OCI-LY1 (cell line): ENCODE data around the gene SEL1L2.

Experiments used
- H2AFZ ChIP-seq: fragments of 200-600 bp; sonication (generic), shearing (Covaris generic); 2 replicates; pipeline ENCODE4 v1.6.0; 2014; ENCODE audit warnings: antibody characterized with exemption, mild to moderate bottlenecking, low read length
- H3F3A ChIP-seq: fragments of 200-600 bp; sonication (generic), shearing (Covaris generic); 2 replicates; pipeline ENCODE4 v1.6.0; 2014; ENCODE audit warnings: mild to moderate bottlenecking, antibody characterized with exemption, low read length, moderate library complexity; ENCODE audit not compliant: insufficient read depth
- H3K27ac ChIP-seq: fragments of 200-600 bp; sonication (generic); 2 replicates; pipeline ENCODE4 v1.5.1; 2014; ENCODE audit warnings: low read length, mixed run types, mild to moderate bottlenecking, low read depth; ENCODE audit not compliant: poor library complexity, severe bottlenecking
- H3K27me3 ChIP-seq: fragments of 200-600 bp; sonication (generic); 2 replicates; pipeline ENCODE4 v1.6.0; 2014; ENCODE audit warnings: antibody characterized with exemption, mild to moderate bottlenecking, low read length, moderate library complexity; ENCODE audit not compliant: insufficient read depth
- H3K36me3 ChIP-seq: fragments of 200-600 bp; sonication (generic); 2 replicates; pipeline ENCODE4 v1.6.1; 2014; ENCODE audit warnings: mild to moderate bottlenecking, antibody characterized with exemption, low read length, moderate library complexity, mixed read lengths; ENCODE audit not compliant: insufficient read depth
- H3K4me1 ChIP-seq: fragments of 200-600 bp; sonication (generic); 2 replicates; pipeline ENCODE4 v1.5.1; 2014; ENCODE audit warnings: mild to moderate bottlenecking, low read length, moderate library complexity; ENCODE audit not compliant: insufficient read depth, severe bottlenecking
- H3K4me2 ChIP-seq: fragments of 200-600 bp; sonication (generic), shearing (Covaris generic); 2 replicates; pipeline ENCODE4 v1.6.1; 2014; ENCODE audit warnings: low read length
- H3K4me3 ChIP-seq: fragments of 200-600 bp; sonication (generic); 2 replicates; pipeline ENCODE4 v1.5.1; 2014; ENCODE audit warnings: low read length, low read depth, mild to moderate bottlenecking, mixed read lengths; ENCODE audit not compliant: poor library complexity, severe bottlenecking
- H3K79me2 ChIP-seq: fragments of 200-600 bp; shearing (Covaris generic); 2 replicates; pipeline ENCODE4 v1.6.1; 2016; ENCODE audit warnings: mixed run types, low read length, mixed read lengths; ENCODE audit not compliant: insufficient read depth
- H3K9ac ChIP-seq: fragments of 200-600 bp; sonication (generic), shearing (Covaris generic); 2 replicates; pipeline ENCODE4 v1.6.1; 2014; ENCODE audit warnings: mild to moderate bottlenecking, low read length, mixed read lengths
- H3K9me2 ChIP-seq: fragments of 200-600 bp; sonication (generic), shearing (Covaris generic); 2 replicates; pipeline ENCODE4 v1.6.1; 2014; ENCODE audit warnings: low read depth, mild to moderate bottlenecking, low read length, mixed read lengths
- H3K9me3 ChIP-seq: fragments of 200-600 bp; shearing (Covaris generic); 2 replicates; pipeline ENCODE4 v1.6.1; 2014; ENCODE audit warnings: low read length, mixed read lengths
- H4K20me1 ChIP-seq: fragments of 200-600 bp; sonication (generic), shearing (Covaris generic); 2 replicates; pipeline ENCODE4 v1.6.0; 2016; ENCODE audit warnings: mild to moderate bottlenecking, low read length; ENCODE audit not compliant: insufficient read depth
- CTCF ChIP-seq: fragments of 200-600 bp; sonication (generic), shearing (Covaris generic); IDR thresholded peaks from 2 replicates; pipeline ENCODE4 v1.5.1; 2017; ENCODE audit warnings: mild to moderate bottlenecking, antibody characterized with exemption, low read length, moderate library complexity, mixed read lengths
- EZH2 ChIP-seq: fragments of 200-600 bp; sonication (generic), shearing (Covaris generic); IDR thresholded peaks from 2 replicates; pipeline ENCODE4 v1.8.0; 2017; ENCODE audit warnings: borderline replicate concordance, mixed run types, mild to moderate bottlenecking, antibody characterized with exemption, low read length, moderate library complexity, mixed read lengths

Gene SEL1L2

GRCh38 chr20:13929836-13930235 is 60.6 kb downstream of the SEL1L2 start:
- no peaks in the 10 kb centered on the region for H3K9me3 ChIP-seq
- no peaks in the 10 kb centered on the region for H3K9me2 ChIP-seq
- no peaks in the 10 kb centered on the region for H3K79me2 ChIP-seq
- H3K27ac ChIP-seq, result no peak overlapping the region
- no peaks in the 10 kb centered on the region for H3F3A ChIP-seq
- H3K27me3 ChIP-seq, result no peaks in the 10 kb centered on the region
- H4K20me1 ChIP-seq, result no peaks in the 10 kb centered on the region
- H3K9ac ChIP-seq, result no peak overlapping the region
- H3K4me1 ChIP-seq, result no peaks in the 10 kb centered on the region
- H3K4me2 ChIP-seq, result no peak overlapping the region
- H3K4me3 ChIP-seq, result no peak overlapping the region
- H3K36me3 ChIP-seq, result no peaks in the 10 kb centered on the region
- TF ChIP-seq EZH2, result no peak
- TF ChIP-seq CTCF, result no peak
- no peak overlapping the region for H2AFZ ChIP-seq

- Histone ChIP-seq H3K36me3 (no peaks in the 10 kb centered on the region), H3K9me3 (no peaks in the 10 kb centered on the region), H3K9me2 (no peaks in the 10 kb centered on the region), H3F3A (no peaks in the 10 kb centered on the region), H3K79me2 (no peaks in the 10 kb centered on the region), H3K4me2 (no peak overlapping the region), H3K27me3 (no peaks in the 10 kb centered on the region), H3K27ac (no peak overlapping the region), H3K4me1 (no peaks in the 10 kb centered on the region), H3K4me3 (no peak overlapping the region), H2AFZ (no peak overlapping the region), H4K20me1 (no peaks in the 10 kb centered on the region), H3K9ac (no peak overlapping the region)
- TF ChIP-seq EZH2, result no peak
- no peak for TF ChIP-seq CTCF
Observed at GRCh38 chr20:13928901-13929300, 61.5 kb downstream of the SEL1L2 start.

- Histone ChIP-seq H3K27ac (no peak overlapping the region), H4K20me1 (no peaks in the 10 kb centered on the region), H3K4me3 (no peak overlapping the region), H3K79me2 (no peaks in the 10 kb centered on the region), H3K27me3 (no peaks in the 10 kb centered on the region), H3K4me2 (no peak overlapping the region), H3K36me3 (no peaks in the 10 kb centered on the region), H3K9ac (no peak overlapping the region), H2AFZ (no peak overlapping the region), H3F3A (no peaks in the 10 kb centered on the region), H3K4me1 (no peaks in the 10 kb centered on the region), H3K9me2 (no peaks in the 10 kb centered on the region), H3K9me3 (no peaks in the 10 kb centered on the region)
- TF ChIP-seq CTCF, result no peak
- TF ChIP-seq EZH2, result no peak
Observed at GRCh38 chr20:13927171-13927570, 63.2 kb downstream of the SEL1L2 start.
